ENCODE data around the gene MAEA.
"Not testable (repeated sequence)": the region's sequence is repeated elsewhere in the genome, so short reads cannot be mapped to it uniquely, and the experiment has no call there.

- not testable (repeated sequence) for TF ChIP-seq CTCF, EP300, POLR2A (IDR thresholded peaks at IDR 0.05)
Measured at GRCh38 chr4:1292703-1293011, 3.0 kb downstream of the MAEA start.

All from ovary (tissue), 3 donors.